Sigmoid colon (tissue), 7 donors: ENCODE results near the gene CFAP100. TPM values are rescaled to one million over a fixed set of nuclear protein-coding genes. Genes with fewer than 3 reads are reported as not detected.

ENCODE experiments used
- DNase-seq: peaks from one replicate; pipeline ENCODE4 v3.0.0-alpha.2; 2019
- H3K27ac ChIP-seq, 4 donors: fragments of 200-600 bp; sonication (generic); one replicate each; pipeline ENCODE4 v1.5.1; 2016 to 2019; ENCODE audit warnings: mild to moderate bottlenecking in 1 of 4
- H3K27me3 ChIP-seq, 3 donors: fragments of 200-600 bp; sonication (generic); one replicate each; pipeline ENCODE4 v1.5.1; 2019; ENCODE audit warnings: mild to moderate bottlenecking in 1 of 3
- H3K36me3 ChIP-seq, 4 donors: fragments of 200-600 bp; sonication (generic); one replicate each; pipeline ENCODE4 v1.5.1; 2016 to 2019
- H3K4me1 ChIP-seq, 4 donors: fragments of 200-600 bp; sonication (generic); one replicate each; pipeline ENCODE4 v1.5.1; 2017 to 2019
- H3K4me3 ChIP-seq, 4 donors: fragments of 200-600 bp; sonication (generic); one replicate each; pipeline ENCODE4 v1.5.1; 2017 to 2019; ENCODE audit warnings: mild to moderate bottlenecking in 2 of 4, moderate library complexity in 1 of 4
- H3K9me3 ChIP-seq, 4 donors: fragments of 200-600 bp in 3 of 4; sonication (generic) in 3 of 4; one replicate each; pipeline versions ENCODE4 v1.5.1 to v1.6.1; 2013 to 2019
- EP300 ChIP-seq, 4 donors: sonication (generic); formaldehyde crosslinking; IDR thresholded peaks; one replicate each; pipeline ENCODE4 v1.6.1; 2017; ENCODE audit warnings: antibody characterized with exemption in 4 of 4
- POLR2A ChIP-seq, 2 donors: fragments of 450-650 bp; IDR thresholded peaks; one replicate each; pipeline ENCODE4 v1.6.1; 2016; ENCODE audit warnings: antibody characterized with exemption in 2 of 2, mild to moderate bottlenecking in 2 of 2, moderate library complexity in 2 of 2
- POLR2AphosphoS5 ChIP-seq, 4 donors: sonication (generic); formaldehyde crosslinking; IDR thresholded peaks; one replicate each; pipeline ENCODE4 v1.6.1; 2017; ENCODE audit warnings: antibody characterized with exemption in 4 of 4
- WGBS, 2 donors: extraction: QIAGEN DNeasy Blood & Tissue Kit; methylation state at CpG; one replicate each; pipeline ENCODE4 v1.1.7; 2013; 5-methylcytosine and 5-hydroxymethylcytosine counted together
- intact Hi-C: fragments of 100-400 bp; cut with DNase I; formaldehyde crosslinking; loops from one replicate; pipeline ENCODE4 v1.15.1; 2023
- polyA plus RNA-seq, 3 donors: library from polyadenylated mRNA; stranded (reverse); fragments of 200-250 nt; gene quantifications; one replicate each; pipeline ENCODE4 v1.2.3, GENCODE V29; 2013
- total RNA-seq, 4 donors: library from RNA; depleted of rRNA; stranded (reverse); fragments of >200 nt; gene quantifications; one replicate each; pipeline ENCODE4 v1.1.0, GENCODE V29; 2016
- TF ChIP-seq, protein P1 (sequence below), 4 experiments: fragments of 450-650 bp in 3 of 4; fragments of 200-600 bp in 1 of 4; IDR thresholded peaks; one replicate each; pipeline ENCODE4 v1.5.1; 2016 to 2019; ENCODE audit warnings: antibody characterized with exemption in 4 of 4, mild to moderate bottlenecking in 3 of 4, moderate library complexity in 2 of 4
- donor health status: healthy with polysubstance abuse.
- donor health status: Bipolar disorder and iron deficiency.
- donor health status: healthy.

The CFAP100 gene
- total and polyA plus RNA-seq, 7 donors, result not detected

GRCh38 chr3:126413693-126414080, 19.0 kb downstream of the CFAP100 start:
- Histone ChIP-seq H3K4me1 (peaks cover 0 to 7% (median 3%) of the 10 kb centered on the region in 4 donors), H3K27ac (no peak overlapping the region), H3K27me3 (peaks cover 8 to 52% (median 39%) of the 10 kb centered on the region in 3 donors), H3K9me3 (no peaks in the 10 kb centered on the region), H3K4me3 (no peak overlapping the region), H3K36me3 (no peaks in the 10 kb centered on the region)
- intact Hi-C loops, result no loop called here
- TF ChIP-seq, protein P1, sequence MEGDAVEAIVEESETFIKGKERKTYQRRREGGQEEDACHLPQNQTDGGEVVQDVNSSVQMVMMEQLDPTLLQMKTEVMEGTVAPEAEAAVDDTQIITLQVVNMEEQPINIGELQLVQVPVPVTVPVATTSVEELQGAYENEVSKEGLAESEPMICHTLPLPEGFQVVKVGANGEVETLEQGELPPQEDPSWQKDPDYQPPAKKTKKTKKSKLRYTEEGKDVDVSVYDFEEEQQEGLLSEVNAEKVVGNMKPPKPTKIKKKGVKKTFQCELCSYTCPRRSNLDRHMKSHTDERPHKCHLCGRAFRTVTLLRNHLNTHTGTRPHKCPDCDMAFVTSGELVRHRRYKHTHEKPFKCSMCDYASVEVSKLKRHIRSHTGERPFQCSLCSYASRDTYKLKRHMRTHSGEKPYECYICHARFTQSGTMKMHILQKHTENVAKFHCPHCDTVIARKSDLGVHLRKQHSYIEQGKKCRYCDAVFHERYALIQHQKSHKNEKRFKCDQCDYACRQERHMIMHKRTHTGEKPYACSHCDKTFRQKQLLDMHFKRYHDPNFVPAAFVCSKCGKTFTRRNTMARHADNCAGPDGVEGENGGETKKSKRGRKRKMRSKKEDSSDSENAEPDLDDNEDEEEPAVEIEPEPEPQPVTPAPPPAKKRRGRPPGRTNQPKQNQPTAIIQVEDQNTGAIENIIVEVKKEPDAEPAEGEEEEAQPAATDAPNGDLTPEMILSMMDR (IDR thresholded peaks at IDR 0.05), result no peak
- TF ChIP-seq POLR2A (IDR thresholded peaks at IDR 0.05) (no peak), POLR2AphosphoS5 (IDR thresholded peaks at IDR 0.05) (no peak)
- DNase-seq, result peak; percentile 19
- WGBS, 2 donors, result 72 to 79% methylated on average over 4 of the region's 4 CpGs

GRCh38 chr3:126414406-126414805, 19.7 kb downstream of the CFAP100 start:
- Histone ChIP-seq H3K4me3 (no peak overlapping the region), H3K9me3 (no peaks in the 10 kb centered on the region), H3K4me1 (peaks cover 0 to 7% (median 3%) of the 10 kb centered on the region in 4 donors), H3K27me3 (peaks cover 8 to 59% (median 39%) of the 10 kb centered on the region in 3 donors), H3K27ac (no peak overlapping the region), H3K36me3 (no peaks in the 10 kb centered on the region)
- peak; percentile 47 for DNase-seq
- intact Hi-C loops, result no loop called here
- 91 to 92% methylated on average over 11 of the region's 11 CpGs for WGBS, 2 donors
- TF ChIP-seq POLR2A (IDR thresholded peaks at IDR 0.05) (no peak), POLR2AphosphoS5 (IDR thresholded peaks at IDR 0.05) (no peak), EP300 (IDR thresholded peaks at IDR 0.05) (no peak)
- TF ChIP-seq, protein P1 (IDR thresholded peaks at IDR 0.05), result no peak

DNA sequence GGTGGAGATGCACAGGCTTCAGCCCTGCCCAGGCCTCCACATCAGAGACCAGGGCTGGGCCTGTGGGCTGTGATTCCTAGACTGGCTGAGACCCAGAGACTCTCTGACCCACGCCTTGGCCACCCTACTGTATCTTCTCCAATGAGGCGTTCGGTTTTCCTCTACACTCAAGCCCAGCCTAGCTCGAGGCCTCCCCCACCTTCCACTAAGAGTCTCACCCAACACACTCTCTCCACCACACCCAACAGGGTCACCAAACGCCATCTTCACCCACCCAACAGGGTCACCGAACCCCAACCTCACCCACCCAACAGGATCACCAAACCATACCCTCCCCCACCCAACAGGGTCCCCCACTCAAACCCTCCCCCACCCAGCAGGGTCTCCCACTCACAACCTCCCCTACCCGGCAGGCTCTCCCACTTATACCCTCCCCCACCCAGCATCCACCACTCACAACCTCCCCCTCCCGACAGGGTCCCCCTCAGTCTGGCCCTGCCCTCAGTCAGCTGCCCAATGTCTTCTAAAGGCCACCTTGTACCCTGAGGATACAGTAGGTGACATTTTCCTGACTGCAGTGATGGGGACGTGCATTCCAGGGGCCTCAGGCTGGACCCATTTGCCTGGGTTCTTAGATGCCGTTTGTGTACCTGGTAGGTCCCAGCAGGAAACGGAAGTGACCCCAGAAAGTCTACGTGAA, 20.4 kb downstream of the CFAP100 start:
- Histone ChIP-seq H3K27ac (no peak overlapping the region), H3K4me1 (peaks cover 0 to 7% (median 3%) of the 10 kb centered on the region in 4 donors), H3K36me3 (no peaks in the 10 kb centered on the region), H3K4me3 (no peak overlapping the region), H3K9me3 (no peaks in the 10 kb centered on the region), H3K27me3 (peaks cover 8 to 59% (median 39%) of the 10 kb centered on the region in 3 donors)
- DNase-seq, result peak; percentile 47
- 76 to 87% methylated on average over 12 of the region's 12 CpGs for WGBS, 2 donors
- intact Hi-C loops, result no loop called here
- TF ChIP-seq EP300 (IDR thresholded peaks at IDR 0.05), result no peak
- no peak for TF ChIP-seq POLR2A (IDR thresholded peaks at IDR 0.05)
- TF ChIP-seq, protein P1 (IDR thresholded peaks at IDR 0.05), result no peak
- TF ChIP-seq POLR2AphosphoS5 (IDR thresholded peaks at IDR 0.05), result no peak

- H3K9me3 ChIP-seq, result no peaks in the 10 kb centered on the region
- peak; percentile 56 for DNase-seq
- H3K36me3 ChIP-seq, result no peaks in the 10 kb centered on the region
- H3K4me3 ChIP-seq, result no peak overlapping the region
- no peak overlapping the region for H3K27ac ChIP-seq
- H3K4me1 ChIP-seq, result peaks cover 0 to 7% (median 3%) of the 10 kb centered on the region in 4 donors
- no peak for TF ChIP-seq POLR2AphosphoS5 (IDR thresholded peaks at IDR 0.05)
- no peak for TF ChIP-seq POLR2A (IDR thresholded peaks at IDR 0.05)
- TF ChIP-seq, protein P1 (IDR thresholded peaks at IDR 0.05), result no peak
- no peak for TF ChIP-seq EP300 (IDR thresholded peaks at IDR 0.05)
- peaks cover 8 to 59% (median 39%) of the 10 kb centered on the region in 3 donors for H3K27me3 ChIP-seq
- intact Hi-C loops, result no loop called here
- WGBS, 2 donors, result 43 to 57% methylated on average over 61 of the region's 61 CpGs
These were observed 21.2 kb downstream of the CFAP100 start for GRCh38 chr3:126415661-126416591.
